ENCODE measurements around the gene HOXD9.

DNA sequence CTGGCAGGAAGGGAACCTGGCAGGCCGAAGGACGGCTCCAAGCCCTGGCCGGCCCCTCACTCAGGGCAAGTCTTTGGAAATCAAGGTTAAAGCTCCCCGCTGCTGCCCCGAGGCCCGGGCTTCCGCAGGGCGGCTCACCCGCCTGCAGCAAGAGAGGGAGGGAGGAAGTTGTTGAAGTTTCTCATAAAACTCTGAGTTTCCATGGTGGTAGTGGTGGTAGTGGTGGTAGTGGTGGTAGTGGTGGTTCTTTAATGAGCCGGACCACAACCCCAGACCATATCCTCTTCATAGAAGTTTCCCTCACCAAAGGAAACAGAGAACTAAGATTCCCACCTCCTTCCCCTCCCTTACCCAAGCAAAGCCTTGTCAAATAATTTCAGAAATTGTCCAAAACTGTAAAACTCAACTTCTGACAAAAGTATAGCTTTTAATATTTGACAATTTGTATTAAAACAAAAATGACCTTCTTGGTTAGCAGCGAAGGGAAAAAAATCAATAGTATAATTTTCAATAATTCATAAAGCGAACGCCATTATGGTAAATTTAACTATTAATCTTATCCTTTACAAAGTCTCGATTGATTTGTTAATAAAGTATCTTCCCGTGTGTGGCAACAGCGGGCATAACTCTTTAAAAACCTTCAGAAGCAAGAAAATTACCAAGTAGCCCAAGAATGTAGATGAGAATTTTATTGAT, 7.4 kb upstream of the HOXD9 start:
- TF ChIP-seq, protein P1, sequence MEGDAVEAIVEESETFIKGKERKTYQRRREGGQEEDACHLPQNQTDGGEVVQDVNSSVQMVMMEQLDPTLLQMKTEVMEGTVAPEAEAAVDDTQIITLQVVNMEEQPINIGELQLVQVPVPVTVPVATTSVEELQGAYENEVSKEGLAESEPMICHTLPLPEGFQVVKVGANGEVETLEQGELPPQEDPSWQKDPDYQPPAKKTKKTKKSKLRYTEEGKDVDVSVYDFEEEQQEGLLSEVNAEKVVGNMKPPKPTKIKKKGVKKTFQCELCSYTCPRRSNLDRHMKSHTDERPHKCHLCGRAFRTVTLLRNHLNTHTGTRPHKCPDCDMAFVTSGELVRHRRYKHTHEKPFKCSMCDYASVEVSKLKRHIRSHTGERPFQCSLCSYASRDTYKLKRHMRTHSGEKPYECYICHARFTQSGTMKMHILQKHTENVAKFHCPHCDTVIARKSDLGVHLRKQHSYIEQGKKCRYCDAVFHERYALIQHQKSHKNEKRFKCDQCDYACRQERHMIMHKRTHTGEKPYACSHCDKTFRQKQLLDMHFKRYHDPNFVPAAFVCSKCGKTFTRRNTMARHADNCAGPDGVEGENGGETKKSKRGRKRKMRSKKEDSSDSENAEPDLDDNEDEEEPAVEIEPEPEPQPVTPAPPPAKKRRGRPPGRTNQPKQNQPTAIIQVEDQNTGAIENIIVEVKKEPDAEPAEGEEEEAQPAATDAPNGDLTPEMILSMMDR (conservative IDR thresholded peaks at IDR 0.05; ENCODE audit: low read depth, low read length): no peak
- TF ChIP-seq EZH2 (IDR thresholded peaks at IDR 0.05; ENCODE audit: low read length, unreplicated experiment) (no peak), EZH2phosphoT487 (IDR thresholded peaks at IDR 0.05; ENCODE audit: borderline replicate concordance, low read length) (no peak)

Measured in PC-3 (cell line).